Neural cell (in vitro differentiated cells): ENCODE data around the gene BAZ2A. TPM values are rescaled to one million over a fixed set of nuclear protein-coding genes. Genes with fewer than 3 reads are reported as not detected.

Experiments used
- H2AFZ ChIP-seq: fragments of 200-600, 300-800 bp; sonication (generic), shearing (Covaris generic); 2 replicates; pipeline ENCODE4 v1.6.0; 2014; ENCODE audit warnings: low read depth, mild to moderate bottlenecking, antibody characterized with exemption, low read length, moderate library complexity
- H3F3A ChIP-seq: fragments of 200-600 bp; shearing (Covaris generic); 2 replicates; pipeline ENCODE4 v1.6.1; 2016; ENCODE audit warnings: mild to moderate bottlenecking, moderate library complexity, mixed read lengths, antibody characterized with exemption, low read length; ENCODE audit not compliant: insufficient read depth, poor library complexity, severe bottlenecking
- H3K27ac ChIP-seq: fragments of 200-600, 300-800 bp; sonication (generic), shearing (Covaris generic); 2 replicates; pipeline ENCODE4 v1.5.1; 2014; ENCODE audit warnings: mild to moderate bottlenecking, low read length, moderate library complexity
- H3K27me3 ChIP-seq: fragments of 300-800, 200-600 bp; sonication (generic), shearing (Covaris generic); 2 replicates; pipeline ENCODE4 v1.6.0; 2014; ENCODE audit warnings: mild to moderate bottlenecking, low read depth, low read length, moderate library complexity; ENCODE audit not compliant: insufficient read depth
- H3K36me3 ChIP-seq: fragments of 300-800, 200-600 bp; sonication (generic), shearing (Covaris generic); 2 replicates; pipeline ENCODE4 v1.5.1; 2014; ENCODE audit warnings: mild to moderate bottlenecking, antibody characterized with exemption, low read length, moderate library complexity; ENCODE audit not compliant: insufficient read depth
- H3K4me2 ChIP-seq: fragments of 300-800, 200-600 bp; sonication (generic), shearing (Covaris generic); 2 replicates; pipeline ENCODE4 v1.6.0; 2014; ENCODE audit warnings: mild to moderate bottlenecking, low read length
- H3K4me3 ChIP-seq: fragments of 300-800, 200-600 bp; sonication (generic), shearing (Covaris generic); 2 replicates; pipeline ENCODE4 v1.5.1; 2014; ENCODE audit warnings: mild to moderate bottlenecking, low read length, moderate library complexity
- H3K79me2 ChIP-seq: fragments of 200-600 bp; shearing (Covaris generic); replicated peaks from 2 replicates; pipeline ENCODE4 v1.6.0; 2014; ENCODE audit warnings: mild to moderate bottlenecking, low read length, moderate library complexity; ENCODE audit not compliant: insufficient read depth
- H3K9ac ChIP-seq: fragments of 300-800, 200-600 bp; sonication (generic), shearing (Covaris generic); 2 replicates; pipeline ENCODE4 v1.6.1; 2016; ENCODE audit warnings: mild to moderate bottlenecking, low read length, mixed read lengths
- H3K9me2 ChIP-seq: fragments of 200-600 bp; shearing (Covaris generic); 2 replicates; pipeline ENCODE4 v1.6.1; 2016; ENCODE audit warnings: mild to moderate bottlenecking, low read length, mixed read lengths; ENCODE audit not compliant: insufficient read depth
- H3K9me3 ChIP-seq: fragments of 200-600, 300-800 bp; sonication (generic), shearing (Covaris generic); 2 replicates; pipeline ENCODE4 v1.6.1; 2016; ENCODE audit warnings: mild to moderate bottlenecking, mixed run types, low read length, moderate library complexity, mixed read lengths
- H4K20me1 ChIP-seq: fragments of 200-600 bp; shearing (Covaris generic); 2 replicates; pipeline ENCODE4 v1.6.1; 2016; ENCODE audit warnings: mild to moderate bottlenecking, mixed run types; ENCODE audit not compliant: insufficient read depth
- CTCF ChIP-seq: fragments of 450-650 bp; IDR thresholded peaks from 2 replicates; pipeline ENCODE4 v1.5.1; 2014; ENCODE audit warnings: antibody characterized with exemption, mild to moderate bottlenecking, moderate library complexity; ENCODE audit not compliant: poor library complexity, severe bottlenecking
- EP300 ChIP-seq: fragments of 450-650 bp; conservative IDR thresholded peaks from 2 replicates; pipeline ENCODE4 v1.6.1; 2014; ENCODE audit warnings: antibody characterized with exemption, mild to moderate bottlenecking, moderate library complexity; ENCODE audit not compliant: poor library complexity, severe bottlenecking
- EZH2 ChIP-seq: fragments of 200-600, 300-800 bp; shearing (Covaris generic), sonication (generic); IDR thresholded peaks from 2 replicates; pipeline ENCODE4 v1.6.1; 2014; ENCODE audit warnings: antibody characterized with exemption, low read length, borderline replicate concordance, mild to moderate bottlenecking; ENCODE audit not compliant: insufficient read depth, poor library complexity, severe bottlenecking
- MXI1 ChIP-seq: fragments of 450-650 bp; conservative IDR thresholded peaks from 2 replicates; pipeline ENCODE4 v1.6.1; 2014; ENCODE audit warnings: antibody characterized with exemption, mild to moderate bottlenecking; ENCODE audit not compliant: poor library complexity, severe bottlenecking
- POLR2AphosphoS5 ChIP-seq: IDR thresholded peaks from 2 replicates; pipeline ENCODE4 v1.6.1; 2012
- RAD21 ChIP-seq: fragments of 450-650 bp; conservative IDR thresholded peaks from 2 replicates; pipeline ENCODE4 v1.6.1; 2014; ENCODE audit warnings: antibody characterized with exemption, mild to moderate bottlenecking, moderate library complexity
- REST ChIP-seq: IDR thresholded peaks from 2 replicates; pipeline ENCODE4 v1.6.1; 2012; ENCODE audit warnings: borderline replicate concordance
- SMC3 ChIP-seq: fragments of 450-650 bp; conservative IDR thresholded peaks from 2 replicates; pipeline ENCODE4 v1.6.1; 2014; ENCODE audit warnings: antibody characterized with exemption, mild to moderate bottlenecking, moderate library complexity; ENCODE audit not compliant: poor library complexity
- TAF1 ChIP-seq: IDR thresholded peaks from 2 replicates; pipeline ENCODE4 v1.6.1; 2012; ENCODE audit warnings: low read depth
- polyA minus RNA-seq: library from RNA; depleted of rRNA, polyadenylated mRNA; stranded (reverse); fragments of >200 nt; gene quantifications from 2 replicates; pipeline ENCODE4 v1.2.3, GENCODE V29; 2014
- polyA plus RNA-seq: library from polyadenylated mRNA; depleted of rRNA; stranded (reverse); fragments of >200 nt; gene quantifications from 2 replicates; pipeline ENCODE4 v1.2.3, GENCODE V29; 2014

Gene BAZ2A
- polyA plus RNA-seq (11.6 and 13.8 TPM in 2 replicates), polyA minus RNA-seq (24.1 and 38.2 TPM in 2 replicates)

- Histone ChIP-seq H3K27me3 (no peaks in the 10 kb centered on the region), H3K4me2 (peak within 1 kb of the TSS; percentile 94), H3K27ac (peak within 1 kb of the TSS; percentile 93), H3K4me3 (peak within 1 kb of the TSS; percentile 97), H3K9ac (peak within 1 kb of the TSS; percentile 98), H2AFZ (peak within 1 kb of the TSS; percentile 76), H3K79me2 (peaks cover 54% of the 10 kb centered on the region), H3K9me3 (no peaks in the 10 kb centered on the region), H3K9me2 (no peaks in the 10 kb centered on the region), H3F3A (peaks cover 3% of the 10 kb centered on the region), H4K20me1 (no peaks in the 10 kb centered on the region), H3K36me3 (no peaks in the 10 kb centered on the region)
- TF ChIP-seq POLR2AphosphoS5, result peak; percentile 65
- TF ChIP-seq MXI1, result peak; percentile 42
- no peak for TF ChIP-seq CTCF
- TF ChIP-seq RAD21, result no peak
- TF ChIP-seq EP300, result peak; percentile 37
These were observed at the start of gene BAZ2A for GRCh38 chr12:56630180-56630632. Gene BAZ2A (minus strand): TSS chr12:56630326. CDS start chr12:56617530, 12,796 bp downstream.

GRCh38 chr12:56678852-56679251, 48.7 kb upstream of the BAZ2A start:
- H3K9me3 ChIP-seq, result no peaks in the 10 kb centered on the region
- no peaks in the 10 kb centered on the region for H3K36me3 ChIP-seq
- no peak overlapping the region for H2AFZ ChIP-seq
- H3K4me2 ChIP-seq, result no peak overlapping the region
- H3K27me3 ChIP-seq, result no peaks in the 10 kb centered on the region
- no peaks in the 10 kb centered on the region for H3F3A ChIP-seq
- no peak overlapping the region for H3K4me3 ChIP-seq
- peaks cover 86% of the 10 kb centered on the region for H3K79me2 ChIP-seq
- no peak for TF ChIP-seq RAD21
- TF ChIP-seq SMC3, result no peak
- no peak for TF ChIP-seq MXI1
- TF ChIP-seq POLR2AphosphoS5, result no peak
- TF ChIP-seq EZH2, result no peak
- no peak for TF ChIP-seq REST
- no peak for TF ChIP-seq CTCF
- no peak for TF ChIP-seq TAF1
- no peak for TF ChIP-seq EP300
- H3K9me2 ChIP-seq, result no peaks in the 10 kb centered on the region
- H3K27ac ChIP-seq, result no peak overlapping the region
- no peak overlapping the region for H3K9ac ChIP-seq
- H4K20me1 ChIP-seq, result no peaks in the 10 kb centered on the region
